Mucosa of descending colon (tissue), 3 donors: ENCODE measurements around the gene TNFRSF14. TPM values are rescaled to one million over a fixed set of nuclear protein-coding genes. Genes with fewer than 3 reads are reported as not detected.
A peak's percentile ranks its signal among the peaks of the same experiment; 100 is the strongest.
"Not testable (repeated sequence)": the region's sequence is repeated elsewhere in the genome, so short reads cannot be mapped to it uniquely, and the experiment has no call there.

Experiments used
- ATAC-seq: fragments of 200-7000 bp; cut with Tn5 transposase; one replicate; pipeline ENCODE4 v1.9.1; 2020; ENCODE audit warnings: mild to moderate bottlenecking, moderate library complexity
- DNase-seq, 3 donors: peaks; one replicate each; pipeline ENCODE4 v3.0.0-alpha.2; 2020
- H3K36me3 ChIP-seq: fragments of 200-600 bp; one replicate; pipeline ENCODE4 v1.8.0; 2021; ENCODE audit warnings: low read depth, mild to moderate bottlenecking
- H3K4me1 ChIP-seq: fragments of 200-600 bp; one replicate; pipeline ENCODE4 v1.8.0; 2021; ENCODE audit warnings: low read depth, mild to moderate bottlenecking
- H3K4me3 ChIP-seq: fragments of 200-600 bp; one replicate; pipeline ENCODE4 v1.8.0; 2021; ENCODE audit warnings: mild to moderate bottlenecking
- H3K9me3 ChIP-seq: fragments of 200-600 bp; one replicate; pipeline ENCODE4 v1.8.0; 2021; ENCODE audit warnings: mild to moderate bottlenecking
- intact Hi-C, 2 donors: fragments of 100-400 bp; cut with DNase I in 1 of 2; cut with micrococcal nuclease in 1 of 2; formaldehyde crosslinking; loops; one replicate each; pipeline versions ENCODE4 v1.11.0 to v1.11.1; 2022; cut with DNase I, micrococcal nuclease
- total RNA-seq, 3 donors: library from RNA; stranded (reverse); fragmentation: NEBNext Ultra II Directional in 2 of 3; extraction: Animal tissue kit (Norgen Biotek cat#: 25700) in 2 of 3; gene quantifications; one replicate each; pipeline versions ENCODE4 v1.2.1 to v1.2.4, GENCODE V29; 2021 to 2023
- TF ChIP-seq, protein P1 (sequence below): fragments of 200-600 bp; IDR thresholded peaks from one replicate; pipeline ENCODE4 v1.8.0; 2022; ENCODE audit warnings: antibody characterized with exemption, mild to moderate bottlenecking
- donor health status: DM: no; HTN: no; CAD: no; lungs with moderate emphysema.
- donor health status: DM: no; HTN: no; CAD: no.
- donor health status: DM: no; HTN: yes; CAD: no.

Gene TNFRSF14
- total RNA-seq, 3 donors from 2014 or later, result 143 to 206 (median 146) TPM

DNA sequence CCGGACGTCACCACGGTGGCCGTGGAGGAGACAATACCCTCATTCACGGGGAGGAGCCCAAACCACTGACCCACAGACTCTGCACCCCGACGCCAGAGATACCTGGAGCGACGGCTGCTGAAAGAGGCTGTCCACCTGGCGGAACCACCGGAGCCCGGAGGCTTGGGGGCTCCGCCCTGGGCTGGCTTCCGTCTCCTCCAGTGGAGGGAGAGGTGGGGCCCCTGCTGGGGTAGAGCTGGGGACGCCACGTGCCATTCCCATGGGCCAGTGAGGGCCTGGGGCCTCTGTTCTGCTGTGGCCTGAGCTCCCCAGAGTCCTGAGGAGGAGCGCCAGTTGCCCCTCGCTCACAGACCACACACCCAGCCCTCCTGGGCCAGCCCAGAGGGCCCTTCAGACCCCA is 7.0 kb downstream of the TNFRSF14 start:
- TF ChIP-seq, protein P1, sequence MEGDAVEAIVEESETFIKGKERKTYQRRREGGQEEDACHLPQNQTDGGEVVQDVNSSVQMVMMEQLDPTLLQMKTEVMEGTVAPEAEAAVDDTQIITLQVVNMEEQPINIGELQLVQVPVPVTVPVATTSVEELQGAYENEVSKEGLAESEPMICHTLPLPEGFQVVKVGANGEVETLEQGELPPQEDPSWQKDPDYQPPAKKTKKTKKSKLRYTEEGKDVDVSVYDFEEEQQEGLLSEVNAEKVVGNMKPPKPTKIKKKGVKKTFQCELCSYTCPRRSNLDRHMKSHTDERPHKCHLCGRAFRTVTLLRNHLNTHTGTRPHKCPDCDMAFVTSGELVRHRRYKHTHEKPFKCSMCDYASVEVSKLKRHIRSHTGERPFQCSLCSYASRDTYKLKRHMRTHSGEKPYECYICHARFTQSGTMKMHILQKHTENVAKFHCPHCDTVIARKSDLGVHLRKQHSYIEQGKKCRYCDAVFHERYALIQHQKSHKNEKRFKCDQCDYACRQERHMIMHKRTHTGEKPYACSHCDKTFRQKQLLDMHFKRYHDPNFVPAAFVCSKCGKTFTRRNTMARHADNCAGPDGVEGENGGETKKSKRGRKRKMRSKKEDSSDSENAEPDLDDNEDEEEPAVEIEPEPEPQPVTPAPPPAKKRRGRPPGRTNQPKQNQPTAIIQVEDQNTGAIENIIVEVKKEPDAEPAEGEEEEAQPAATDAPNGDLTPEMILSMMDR, result no peak
- DNase-seq (no peak), ATAC-seq (no peak)
- Histone ChIP-seq H3K36me3 (peaks cover 5% of the 10 kb centered on the region), H3K4me1 (peaks cover 13% of the 10 kb centered on the region), H3K9me3 (no peaks in the 10 kb centered on the region), H3K4me3 (no peak overlapping the region)
- intact Hi-C loops, result no loop called here

DNA sequence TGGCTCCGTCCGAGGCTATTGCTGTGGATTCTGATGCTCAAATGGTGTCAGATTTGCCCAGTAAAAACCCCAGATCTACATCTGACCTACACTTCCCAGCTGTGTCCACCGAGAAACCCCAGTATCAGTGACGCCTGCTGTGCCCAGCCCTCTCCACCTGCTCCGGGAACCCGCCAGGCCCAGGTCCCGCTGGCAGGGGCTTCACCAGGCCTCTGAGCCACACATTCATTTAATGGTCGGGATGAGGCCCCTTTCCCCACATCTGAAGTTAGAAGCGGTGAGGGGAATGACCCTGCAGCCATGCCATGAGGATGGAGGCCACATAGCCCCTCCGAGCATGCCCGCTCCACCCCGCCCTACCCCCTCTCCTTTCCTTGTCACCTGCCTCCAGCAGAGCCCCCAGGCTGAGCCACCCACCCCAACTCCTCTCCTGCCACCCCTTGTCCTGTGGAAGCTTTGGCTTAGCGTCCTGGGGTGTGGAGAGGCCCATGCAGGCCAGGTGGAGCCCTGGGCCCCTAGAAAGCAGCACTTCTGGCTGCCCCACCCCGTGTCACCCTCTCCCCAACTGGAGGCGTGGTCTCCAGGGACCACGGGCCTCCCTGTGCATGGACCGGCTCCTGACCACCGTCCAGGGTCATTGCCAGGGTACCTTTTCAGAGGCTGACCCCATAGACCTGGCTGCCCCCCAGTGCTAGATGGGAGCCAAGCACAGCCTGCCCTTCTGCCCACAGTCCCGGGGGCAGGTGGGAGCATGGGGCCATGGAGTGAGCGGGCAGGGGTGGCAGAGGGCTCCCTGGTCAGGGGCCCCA is 8.0 kb downstream of the TNFRSF14 start:
- H3K4me3 ChIP-seq, result no peak overlapping the region
- no peaks in the 10 kb centered on the region for H3K9me3 ChIP-seq
- no peaks in the 10 kb centered on the region for H3K36me3 ChIP-seq
- H3K4me1 ChIP-seq, result peaks cover 4% of the 10 kb centered on the region
- intact Hi-C loops, result no loop called here
- ATAC-seq (no peak), DNase-seq (peak in 1 of 3 donors; percentile 55)
- TF ChIP-seq, protein P1, result no peak

DNA sequence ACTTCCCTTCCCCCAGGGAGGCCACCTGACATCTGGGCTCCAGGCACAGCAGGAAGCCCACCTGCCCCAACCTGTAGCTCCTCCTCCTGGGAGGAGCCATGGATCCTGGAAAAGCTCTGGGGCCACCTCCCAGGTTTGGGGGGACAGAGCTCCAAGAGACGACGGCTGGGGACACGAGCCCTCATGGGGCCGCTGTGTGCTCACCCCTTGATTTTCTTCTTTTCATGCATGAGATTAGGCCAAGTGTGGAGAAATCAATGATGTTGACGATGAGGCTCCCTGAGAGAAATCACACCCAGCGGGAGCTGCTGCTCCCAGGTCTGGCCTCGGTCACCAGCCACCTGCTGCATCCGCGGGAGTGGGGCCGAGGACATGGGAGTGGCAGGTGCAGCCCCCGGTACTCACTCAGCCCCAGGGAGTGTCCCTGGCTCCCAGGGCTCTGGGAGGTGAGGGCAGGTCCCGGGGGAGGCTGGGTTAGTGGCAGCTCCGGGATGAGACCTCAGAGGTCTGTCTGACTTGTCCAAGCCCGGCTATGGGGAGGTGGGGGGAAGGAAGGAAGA is 8.7 kb downstream of the TNFRSF14 start:
- peak; percentile 89 for ATAC-seq
- peak; percentile 60 to 85 (median 61) for DNase-seq
- Histone ChIP-seq H3K4me1 (peaks cover 4% of the 10 kb centered on the region), H3K4me3 (no peak overlapping the region), H3K36me3 (no peaks in the 10 kb centered on the region), H3K9me3 (no peaks in the 10 kb centered on the region)
- intact Hi-C loops, result no loop called here
- TF ChIP-seq, protein P1, result no peak

DNA sequence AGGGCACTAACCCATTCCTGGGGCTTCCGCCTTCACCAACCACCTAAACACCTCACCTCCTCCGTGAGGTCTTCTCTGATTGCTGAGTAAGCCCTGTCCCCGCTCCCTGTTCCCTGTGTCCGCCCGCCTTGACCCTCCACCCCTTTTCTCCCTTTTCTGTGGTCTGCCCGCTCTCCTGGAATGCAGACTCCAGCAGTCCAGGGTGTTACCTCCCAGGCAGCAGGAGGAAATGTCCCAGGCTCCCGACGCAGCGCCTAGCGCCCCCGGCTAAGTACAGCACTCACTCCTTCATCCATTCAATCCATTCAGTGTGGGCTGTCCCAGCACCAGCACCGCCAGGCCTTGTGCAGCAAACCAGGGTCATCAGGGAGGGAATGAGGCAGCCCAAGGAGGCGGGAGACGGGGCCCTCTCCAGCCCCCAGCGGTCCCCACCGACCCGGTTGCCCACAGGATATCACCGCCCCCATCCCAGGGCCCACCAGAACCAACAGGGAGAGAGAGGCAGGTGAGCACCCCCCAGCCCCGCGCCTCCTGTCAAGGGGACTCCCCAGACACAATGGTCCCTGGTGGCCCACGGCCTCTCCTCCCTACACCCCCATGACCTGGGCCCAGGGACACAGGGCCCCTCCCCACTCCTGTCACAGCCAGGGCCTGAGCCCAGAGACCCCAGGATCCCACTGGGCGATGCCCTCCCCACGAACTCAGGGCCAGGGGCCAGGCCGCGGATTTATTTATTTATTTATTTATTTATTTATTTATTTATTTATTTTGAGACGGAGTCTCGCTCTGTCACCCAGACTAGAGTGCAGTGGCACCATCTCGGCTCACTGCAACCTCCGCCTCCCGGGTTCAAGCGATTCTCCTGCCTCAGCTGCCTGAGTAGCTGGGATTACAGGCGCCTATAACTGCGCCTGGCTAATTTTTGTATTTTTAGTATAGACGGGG is 10.2 kb downstream of the TNFRSF14 start:
- intact Hi-C loops, result no loop called here
- no peaks in the 10 kb centered on the region for H3K36me3 ChIP-seq
- H3K4me3 ChIP-seq, result no peak overlapping the region
- DNase-seq (no peak), ATAC-seq (peak; percentile 7)
- TF ChIP-seq, protein P1, result no peak
- peaks cover 4% of the 10 kb centered on the region for H3K4me1 ChIP-seq
- H3K9me3 ChIP-seq, result no peaks in the 10 kb centered on the region

DNA sequence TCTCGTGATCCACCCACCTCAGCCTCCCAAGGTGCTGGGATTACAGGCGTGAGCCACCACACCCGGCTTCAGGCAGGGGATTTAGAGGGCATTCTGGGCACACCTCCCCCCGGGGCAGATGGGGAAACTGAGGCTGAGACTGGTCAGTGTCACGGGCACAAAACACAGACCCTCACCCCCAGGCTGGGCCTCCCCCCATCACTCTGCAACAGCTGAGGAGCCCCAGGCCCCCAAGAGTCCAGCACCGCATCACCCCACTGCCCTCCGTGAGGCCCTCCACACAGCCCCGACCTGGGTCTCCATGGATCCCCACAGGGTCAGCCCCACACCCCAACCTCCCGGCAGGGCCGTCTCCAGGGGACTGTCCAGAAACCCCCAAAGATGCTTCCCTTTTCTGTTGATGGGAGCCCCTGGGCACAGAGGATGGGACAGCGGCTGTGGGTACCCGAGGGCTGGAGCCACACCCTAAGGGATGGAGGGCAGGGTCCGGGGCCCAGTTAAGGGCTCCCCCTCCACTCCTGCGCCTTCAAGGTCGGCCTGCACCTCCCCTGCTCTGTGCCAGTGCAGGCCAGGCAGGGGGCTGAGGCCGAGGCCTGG is 11.0 kb downstream of the TNFRSF14 start:
- DNase-seq (no peak), ATAC-seq (no peak)
- H3K4me1 ChIP-seq, result peaks cover 4% of the 10 kb centered on the region
- H3K9me3 ChIP-seq, result no peaks in the 10 kb centered on the region
- no peaks in the 10 kb centered on the region for H3K36me3 ChIP-seq
- intact Hi-C loops, result no loop called here
- no peak overlapping the region for H3K4me3 ChIP-seq
- TF ChIP-seq, protein P1, result no peak

DNA sequence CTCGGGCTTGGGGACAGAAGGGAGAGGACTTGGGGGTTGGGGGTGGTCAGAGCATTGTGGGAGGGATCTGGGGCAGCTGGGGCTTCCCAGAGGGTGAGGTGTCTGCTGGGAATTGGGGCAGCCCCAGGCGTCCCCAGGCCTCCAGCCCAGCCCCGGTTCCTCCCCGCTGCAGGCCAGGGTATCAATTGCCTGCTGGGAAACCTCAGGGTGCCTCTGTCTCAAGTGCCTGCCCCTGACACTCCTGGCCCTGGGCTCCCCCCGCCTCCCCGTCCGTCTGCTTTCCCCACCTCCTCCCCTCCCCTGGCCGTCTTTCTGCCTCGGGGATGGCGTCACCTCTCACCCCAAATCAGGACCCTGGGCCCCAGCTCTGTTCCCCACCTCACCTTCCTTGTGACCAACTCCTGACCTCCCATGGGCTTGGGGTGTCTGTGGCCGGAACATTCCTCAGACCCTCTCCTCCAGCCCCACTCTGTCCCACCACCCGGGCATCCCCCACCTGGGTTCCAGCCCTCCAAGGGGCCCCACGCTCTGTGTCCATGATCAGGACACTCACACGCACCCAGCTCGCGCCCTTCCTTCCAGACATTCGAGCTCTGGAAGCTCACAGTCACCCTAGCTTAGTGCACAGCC is 12.1 kb downstream of the TNFRSF14 start:
- H3K9me3 ChIP-seq, H3K4me3 ChIP-seq, ATAC-seq, DNase-seq, intact Hi-C loops, H3K36me3 ChIP-seq, H3K4me1 ChIP-seq: not testable (repeated sequence)
